Measurements from ENCODE around the gene CCDC27.

DNA sequence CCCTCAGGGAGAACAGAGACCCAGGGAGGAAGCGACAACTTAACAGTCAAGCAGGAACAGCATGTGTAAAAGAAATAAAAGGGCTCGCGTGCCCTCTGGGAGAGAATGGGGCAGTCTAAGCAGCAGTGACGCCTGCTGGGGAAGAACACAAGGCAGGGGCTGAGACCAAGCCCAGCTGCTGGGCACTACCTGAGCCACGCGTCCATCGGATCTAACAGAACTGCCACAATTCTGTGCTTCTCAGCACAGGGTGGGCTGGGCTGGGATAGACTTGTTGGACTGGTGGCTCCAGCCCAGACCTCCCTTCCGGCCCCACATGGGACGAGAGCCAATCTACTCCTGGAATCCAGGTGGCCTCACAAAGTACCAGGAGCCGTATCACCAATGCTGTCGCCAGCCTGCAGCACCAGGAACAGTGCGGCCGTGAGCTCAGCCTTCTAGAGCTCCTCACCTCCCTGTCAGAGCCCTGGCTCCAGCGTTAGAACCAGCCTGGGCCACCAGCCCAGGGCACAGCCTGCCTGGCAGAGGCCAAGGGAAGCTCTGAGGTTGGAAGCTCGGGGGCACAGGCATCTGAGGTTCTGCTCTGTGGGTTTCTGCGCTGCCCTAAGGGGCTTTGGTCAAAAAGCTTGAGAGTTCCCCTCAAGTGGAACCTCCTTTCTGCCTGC is 36.6 kb downstream of the CCDC27 start:
- TF ChIP-seq FOXM1 (IDR thresholded peaks at IDR 0.05; ENCODE audit: borderline replicate concordance) = no peak
- no peak for TF ChIP-seq ZNF384 (IDR thresholded peaks at IDR 0.05)
- no peak for TF ChIP-seq SP1 (IDR thresholded peaks at IDR 0.05)
- no peak for TF ChIP-seq ARNT (IDR thresholded peaks at IDR 0.05)
- no peak for TF ChIP-seq ELF4 (IDR thresholded peaks at IDR 0.05)
- TF ChIP-seq HDGF (IDR thresholded peaks at IDR 0.05; ENCODE audit: borderline replicate concordance) = no peak
- TF ChIP-seq BHLHE40 (IDR thresholded peaks at IDR 0.05; ENCODE audit: borderline replicate concordance) = no peak
- TF ChIP-seq FOXA1 (IDR thresholded peaks at IDR 0.05) = no peak
- no peak for TF ChIP-seq TARDBP (IDR thresholded peaks at IDR 0.05)
- TF ChIP-seq PKNOX1 (IDR thresholded peaks at IDR 0.05) = no peak
- no peak for TF ChIP-seq FOXK2 (IDR thresholded peaks at IDR 0.05)
- TF ChIP-seq CTBP1 (IDR thresholded peaks at IDR 0.05; ENCODE audit: borderline replicate concordance) = no peak
- TF ChIP-seq SUZ12 (IDR thresholded peaks at IDR 0.05) = no peak
